ENCODE measurements around the gene GUSB.

Gene GUSB

GRCh38 chr7:65927489-65928448, 54.2 kb downstream of the GUSB start:
- H3K9me3 ChIP-seq (ENCODE audit: insufficient read depth, low read length, severe bottlenecking) = no peaks in the 10 kb centered on the region
- H3K4me2 ChIP-seq (ENCODE audit: insufficient read depth, low read length) = no peak overlapping the region
- H3K4me3 ChIP-seq (ENCODE audit: low read depth in 1 of 2, low read length in 2 of 2) = no peak overlapping the region
- H4K20me1 ChIP-seq (ENCODE audit: insufficient read depth, low read length) = peaks cover 33% of the 10 kb centered on the region
- no peaks in the 10 kb centered on the region for H3K36me3 ChIP-seq (ENCODE audit: insufficient read depth, low read length)
- H3K4me1 ChIP-seq (ENCODE audit: insufficient read depth, low read length) = no peaks in the 10 kb centered on the region
- DNase-seq (no peak), ATAC-seq (ENCODE audit: insufficient read depth, low read depth) (no peak; the same call in 2 of the 3 replicates)
- no peak overlapping the region for H3K9ac ChIP-seq (ENCODE audit: low read depth, low read length)
- TF ChIP-seq EZH2 (IDR thresholded peaks at IDR 0.05; ENCODE audit: borderline replicate concordance, low read depth, low read length, severe bottlenecking) = no peak
- TF ChIP-seq CTCF (IDR thresholded peaks at IDR 0.05; ENCODE audit: borderline replicate concordance, extremely low read depth, low read length, poor library complexity, severe bottlenecking) = no peak
- no peaks in the 10 kb centered on the region for H3K27me3 ChIP-seq (ENCODE audit: insufficient read depth, low read length, poor library complexity)
- H2AFZ ChIP-seq (ENCODE audit: low read depth, low read length) = no peak overlapping the region
- H3K79me2 ChIP-seq (ENCODE audit: insufficient read depth, low read length) = peaks cover 82% of the 10 kb centered on the region
- H3K27ac ChIP-seq (ENCODE audit: low read length) = no peak overlapping the region

GRCh38 chr7:65926588-65926987, 55.4 kb downstream of the GUSB start:
- no peak for DNase-seq
- no peak overlapping the region for H2AFZ ChIP-seq (ENCODE audit: low read depth, low read length)
- no peak overlapping the region for H3K4me3 ChIP-seq (ENCODE audit: low read depth in 1 of 2, low read length in 2 of 2)
- H3K9ac ChIP-seq (ENCODE audit: low read depth, low read length) = no peak overlapping the region
- peaks cover 81% of the 10 kb centered on the region for H3K79me2 ChIP-seq (ENCODE audit: insufficient read depth, low read length)
- H3K27me3 ChIP-seq (ENCODE audit: insufficient read depth, low read length, poor library complexity) = no peaks in the 10 kb centered on the region
- H3K4me1 ChIP-seq (ENCODE audit: insufficient read depth, low read length) = no peaks in the 10 kb centered on the region
- H3K36me3 ChIP-seq (ENCODE audit: insufficient read depth, low read length) = no peaks in the 10 kb centered on the region
- no peak for TF ChIP-seq EZH2 (IDR thresholded peaks at IDR 0.05; ENCODE audit: borderline replicate concordance, low read depth, low read length, severe bottlenecking)
- TF ChIP-seq CTCF (IDR thresholded peaks at IDR 0.05; ENCODE audit: borderline replicate concordance, extremely low read depth, low read length, poor library complexity, severe bottlenecking) = no peak
- H4K20me1 ChIP-seq (ENCODE audit: insufficient read depth, low read length) = peaks cover 37% of the 10 kb centered on the region
- no peak for ATAC-seq (ENCODE audit: insufficient read depth, low read depth)
- H3K9me3 ChIP-seq (ENCODE audit: insufficient read depth, low read length, severe bottlenecking) = no peaks in the 10 kb centered on the region
- H3K4me2 ChIP-seq (ENCODE audit: insufficient read depth, low read length) = no peak overlapping the region
- H3K27ac ChIP-seq (ENCODE audit: low read length) = no peak overlapping the region

GRCh38 chr7:65925040-65925439, 57.0 kb downstream of the GUSB start:
- Histone ChIP-seq H2AFZ (ENCODE audit: low read depth, low read length) (no peak overlapping the region), H3K4me3 (ENCODE audit: low read depth in 1 of 2, low read length in 2 of 2) (no peak overlapping the region), H3K9me3 (ENCODE audit: insufficient read depth, low read length, severe bottlenecking) (no peaks in the 10 kb centered on the region), H4K20me1 (ENCODE audit: insufficient read depth, low read length) (peaks cover 32% of the 10 kb centered on the region), H3K27ac (ENCODE audit: low read length) (no peak overlapping the region), H3K9ac (ENCODE audit: low read depth, low read length) (no peak overlapping the region), H3K4me2 (ENCODE audit: insufficient read depth, low read length) (no peak overlapping the region), H3K4me1 (ENCODE audit: insufficient read depth, low read length) (no peaks in the 10 kb centered on the region), H3K36me3 (ENCODE audit: insufficient read depth, low read length) (no peaks in the 10 kb centered on the region), H3K27me3 (ENCODE audit: insufficient read depth, low read length, poor library complexity) (no peaks in the 10 kb centered on the region), H3K79me2 (ENCODE audit: insufficient read depth, low read length) (peaks cover 79% of the 10 kb centered on the region)
- DNase-seq = no peak
- TF ChIP-seq CTCF (IDR thresholded peaks at IDR 0.05; ENCODE audit: borderline replicate concordance, extremely low read depth, low read length, poor library complexity, severe bottlenecking) = no peak
- no peak for ATAC-seq (ENCODE audit: insufficient read depth, low read depth)
